DMS79 (cell line): ENCODE results near the gene CCDC124.
"Not testable (repeated sequence)": the region's sequence is repeated elsewhere in the genome, so short reads cannot be mapped to it uniquely, and the experiment has no call there.

Source experiments
- DNase-seq: peaks from one replicate; lab custom pipeline; 2025; lab: John Stamatoyannopoulos, UW

The CCDC124 gene

GRCh38 chr19:17986569-17986968, 53.8 kb downstream of the CCDC124 start:
- DNase-seq: not testable (repeated sequence)

GRCh38 chr19:17988161-17988560, 55.3 kb downstream of the CCDC124 start:
- DNase-seq: no peak

GRCh38 chr19:17989425-17990094, 56.7 kb downstream of the CCDC124 start:
- DNase-seq: no peak

GRCh38 chr19:17993076-17993813, 60.4 kb downstream of the CCDC124 start:
- no peak for DNase-seq
